SK-N-SH (cell line): ENCODE measurements around the gene CR1.

Source experiments
- GATA2 ChIP-seq: sonication (generic); formaldehyde crosslinking; IDR thresholded peaks from 2 replicates; pipeline ENCODE4 v1.5.0; 2020; ENCODE audit warnings: mild to moderate bottlenecking, missing genetic modification reagents
- POLR2AphosphoS5 ChIP-seq: IDR thresholded peaks from 2 replicates; pipeline ENCODE4 v1.6.1; 2012; ENCODE audit warnings: low read depth, low read length
- RXRA ChIP-seq: IDR thresholded peaks from 2 replicates; pipeline ENCODE4 v1.4.0; 2012; ENCODE audit warnings: low read depth, mild to moderate bottlenecking, borderline replicate concordance
- SIN3A ChIP-seq: IDR thresholded peaks from 2 replicates; pipeline ENCODE4 v1.6.1; 2012; ENCODE audit warnings: low read depth, mild to moderate bottlenecking, low read length, moderate library complexity, borderline replicate concordance
- TF ChIP-seq, protein P1 (sequence below): fragments of 200-600 bp; sonication (generic); IDR thresholded peaks from 2 replicates; pipeline ENCODE4 v1.6.1; 2017; ENCODE audit warnings: antibody characterized with exemption, mild to moderate bottlenecking, moderate library complexity
- TF ChIP-seq, protein P2 (sequence below): IDR thresholded peaks from 2 replicates; pipeline ENCODE4 v1.6.1; 2012; ENCODE audit warnings: mild to moderate bottlenecking, low read depth, low read length, moderate library complexity
- TF ChIP-seq, protein P3 (sequence below): IDR thresholded peaks from 2 replicates; pipeline ENCODE4; 2012
- TF ChIP-seq, protein P4 (sequence below): IDR thresholded peaks from 2 replicates; pipeline ENCODE4 v1.4.0; 2012; ENCODE audit warnings: low read depth

DNA sequence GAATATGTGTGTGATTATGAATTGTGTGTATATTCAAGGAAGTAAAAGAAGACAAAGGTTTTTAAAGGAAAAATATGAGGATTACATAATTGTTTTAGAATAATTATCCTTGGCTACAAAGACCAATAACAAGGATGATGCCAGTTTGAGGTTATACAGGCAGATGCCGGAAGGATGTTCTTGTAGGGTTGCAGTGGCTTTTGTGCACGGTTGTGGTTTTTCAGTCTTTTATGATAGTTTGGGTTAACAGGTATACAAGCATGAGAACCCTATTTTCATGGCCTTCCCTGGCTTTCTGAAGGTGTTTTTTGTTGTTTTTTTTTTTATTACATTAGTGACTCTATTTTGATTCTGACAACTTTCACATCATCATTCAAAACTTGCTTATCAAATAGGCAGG is 36.9 kb upstream of the CR1 start:
- TF ChIP-seq, protein P1, sequence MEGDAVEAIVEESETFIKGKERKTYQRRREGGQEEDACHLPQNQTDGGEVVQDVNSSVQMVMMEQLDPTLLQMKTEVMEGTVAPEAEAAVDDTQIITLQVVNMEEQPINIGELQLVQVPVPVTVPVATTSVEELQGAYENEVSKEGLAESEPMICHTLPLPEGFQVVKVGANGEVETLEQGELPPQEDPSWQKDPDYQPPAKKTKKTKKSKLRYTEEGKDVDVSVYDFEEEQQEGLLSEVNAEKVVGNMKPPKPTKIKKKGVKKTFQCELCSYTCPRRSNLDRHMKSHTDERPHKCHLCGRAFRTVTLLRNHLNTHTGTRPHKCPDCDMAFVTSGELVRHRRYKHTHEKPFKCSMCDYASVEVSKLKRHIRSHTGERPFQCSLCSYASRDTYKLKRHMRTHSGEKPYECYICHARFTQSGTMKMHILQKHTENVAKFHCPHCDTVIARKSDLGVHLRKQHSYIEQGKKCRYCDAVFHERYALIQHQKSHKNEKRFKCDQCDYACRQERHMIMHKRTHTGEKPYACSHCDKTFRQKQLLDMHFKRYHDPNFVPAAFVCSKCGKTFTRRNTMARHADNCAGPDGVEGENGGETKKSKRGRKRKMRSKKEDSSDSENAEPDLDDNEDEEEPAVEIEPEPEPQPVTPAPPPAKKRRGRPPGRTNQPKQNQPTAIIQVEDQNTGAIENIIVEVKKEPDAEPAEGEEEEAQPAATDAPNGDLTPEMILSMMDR: no peak
- TF ChIP-seq, protein P2, sequence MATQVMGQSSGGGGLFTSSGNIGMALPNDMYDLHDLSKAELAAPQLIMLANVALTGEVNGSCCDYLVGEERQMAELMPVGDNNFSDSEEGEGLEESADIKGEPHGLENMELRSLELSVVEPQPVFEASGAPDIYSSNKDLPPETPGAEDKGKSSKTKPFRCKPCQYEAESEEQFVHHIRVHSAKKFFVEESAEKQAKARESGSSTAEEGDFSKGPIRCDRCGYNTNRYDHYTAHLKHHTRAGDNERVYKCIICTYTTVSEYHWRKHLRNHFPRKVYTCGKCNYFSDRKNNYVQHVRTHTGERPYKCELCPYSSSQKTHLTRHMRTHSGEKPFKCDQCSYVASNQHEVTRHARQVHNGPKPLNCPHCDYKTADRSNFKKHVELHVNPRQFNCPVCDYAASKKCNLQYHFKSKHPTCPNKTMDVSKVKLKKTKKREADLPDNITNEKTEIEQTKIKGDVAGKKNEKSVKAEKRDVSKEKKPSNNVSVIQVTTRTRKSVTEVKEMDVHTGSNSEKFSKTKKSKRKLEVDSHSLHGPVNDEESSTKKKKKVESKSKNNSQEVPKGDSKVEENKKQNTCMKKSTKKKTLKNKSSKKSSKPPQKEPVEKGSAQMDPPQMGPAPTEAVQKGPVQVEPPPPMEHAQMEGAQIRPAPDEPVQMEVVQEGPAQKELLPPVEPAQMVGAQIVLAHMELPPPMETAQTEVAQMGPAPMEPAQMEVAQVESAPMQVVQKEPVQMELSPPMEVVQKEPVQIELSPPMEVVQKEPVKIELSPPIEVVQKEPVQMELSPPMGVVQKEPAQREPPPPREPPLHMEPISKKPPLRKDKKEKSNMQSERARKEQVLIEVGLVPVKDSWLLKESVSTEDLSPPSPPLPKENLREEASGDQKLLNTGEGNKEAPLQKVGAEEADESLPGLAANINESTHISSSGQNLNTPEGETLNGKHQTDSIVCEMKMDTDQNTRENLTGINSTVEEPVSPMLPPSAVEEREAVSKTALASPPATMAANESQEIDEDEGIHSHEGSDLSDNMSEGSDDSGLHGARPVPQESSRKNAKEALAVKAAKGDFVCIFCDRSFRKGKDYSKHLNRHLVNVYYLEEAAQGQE: no peak
- TF ChIP-seq POLR2AphosphoS5: no peak
- TF ChIP-seq, protein P3, sequence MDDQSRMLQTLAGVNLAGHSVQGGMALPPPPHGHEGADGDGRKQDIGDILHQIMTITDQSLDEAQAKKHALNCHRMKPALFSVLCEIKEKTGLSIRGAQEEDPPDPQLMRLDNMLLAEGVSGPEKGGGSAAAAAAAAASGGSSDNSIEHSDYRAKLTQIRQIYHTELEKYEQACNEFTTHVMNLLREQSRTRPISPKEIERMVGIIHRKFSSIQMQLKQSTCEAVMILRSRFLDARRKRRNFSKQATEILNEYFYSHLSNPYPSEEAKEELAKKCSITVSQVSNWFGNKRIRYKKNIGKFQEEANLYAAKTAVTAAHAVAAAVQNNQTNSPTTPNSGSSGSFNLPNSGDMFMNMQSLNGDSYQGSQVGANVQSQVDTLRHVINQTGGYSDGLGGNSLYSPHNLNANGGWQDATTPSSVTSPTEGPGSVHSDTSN: no peak
- TF ChIP-seq, protein P4, sequence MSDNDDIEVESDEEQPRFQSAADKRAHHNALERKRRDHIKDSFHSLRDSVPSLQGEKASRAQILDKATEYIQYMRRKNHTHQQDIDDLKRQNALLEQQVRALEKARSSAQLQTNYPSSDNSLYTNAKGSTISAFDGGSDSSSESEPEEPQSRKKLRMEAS: no peak
- no peak for TF ChIP-seq GATA2 (CRISPR knock-in tag)
- TF ChIP-seq SIN3A: no peak
- no peak for TF ChIP-seq RXRA
